Measurements from ENCODE around the gene SLC9A9. TPM values are rescaled to one million over a fixed set of nuclear protein-coding genes. Genes with fewer than 3 reads are reported as not detected.
"Not testable (repeated sequence)": the region's sequence is repeated elsewhere in the genome, so short reads cannot be mapped to it uniquely, and the experiment has no call there.

SLC9A9 gene
- total RNA-seq, 1 donor from 2014 or later = 3.0 TPM

DNA sequence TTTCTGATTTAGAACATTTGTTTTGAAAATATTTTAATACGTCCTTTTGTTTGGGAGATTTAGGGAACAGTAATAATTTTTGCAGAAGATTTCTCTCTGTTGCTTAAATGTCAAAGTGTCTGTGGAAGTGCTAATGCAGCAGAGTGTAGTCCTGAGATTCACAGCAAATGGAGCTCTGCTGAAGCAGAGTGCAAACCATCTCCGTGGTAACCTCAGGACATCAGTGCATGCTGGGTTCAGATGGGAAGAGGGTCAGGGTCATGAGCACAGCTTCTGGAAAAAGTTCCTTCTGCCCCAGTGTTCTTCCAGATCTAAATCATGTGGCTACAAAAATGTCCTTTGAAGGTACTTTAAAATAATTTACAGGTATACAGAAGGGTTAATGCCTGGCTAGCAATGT, 39.9 kb upstream of the SLC9A9 start:
- TF ChIP-seq, protein P1, sequence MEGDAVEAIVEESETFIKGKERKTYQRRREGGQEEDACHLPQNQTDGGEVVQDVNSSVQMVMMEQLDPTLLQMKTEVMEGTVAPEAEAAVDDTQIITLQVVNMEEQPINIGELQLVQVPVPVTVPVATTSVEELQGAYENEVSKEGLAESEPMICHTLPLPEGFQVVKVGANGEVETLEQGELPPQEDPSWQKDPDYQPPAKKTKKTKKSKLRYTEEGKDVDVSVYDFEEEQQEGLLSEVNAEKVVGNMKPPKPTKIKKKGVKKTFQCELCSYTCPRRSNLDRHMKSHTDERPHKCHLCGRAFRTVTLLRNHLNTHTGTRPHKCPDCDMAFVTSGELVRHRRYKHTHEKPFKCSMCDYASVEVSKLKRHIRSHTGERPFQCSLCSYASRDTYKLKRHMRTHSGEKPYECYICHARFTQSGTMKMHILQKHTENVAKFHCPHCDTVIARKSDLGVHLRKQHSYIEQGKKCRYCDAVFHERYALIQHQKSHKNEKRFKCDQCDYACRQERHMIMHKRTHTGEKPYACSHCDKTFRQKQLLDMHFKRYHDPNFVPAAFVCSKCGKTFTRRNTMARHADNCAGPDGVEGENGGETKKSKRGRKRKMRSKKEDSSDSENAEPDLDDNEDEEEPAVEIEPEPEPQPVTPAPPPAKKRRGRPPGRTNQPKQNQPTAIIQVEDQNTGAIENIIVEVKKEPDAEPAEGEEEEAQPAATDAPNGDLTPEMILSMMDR (IDR thresholded peaks at IDR 0.05; ENCODE audit: insufficient read depth, low read length, poor library complexity, severe bottlenecking) = no peak
- H3K27me3 ChIP-seq (ENCODE audit: control insufficient read depth, insufficient read depth, low read length) = peaks cover 4% of the 10 kb centered on the region
- DNase-seq (ENCODE audit: low read depth) = no peak
- no peak overlapping the region for H3K4me3 ChIP-seq (ENCODE audit: low read depth, low read length)
- H3K36me3 ChIP-seq (ENCODE audit: control insufficient read depth, insufficient read depth, low read length) = no peaks in the 10 kb centered on the region

DNA sequence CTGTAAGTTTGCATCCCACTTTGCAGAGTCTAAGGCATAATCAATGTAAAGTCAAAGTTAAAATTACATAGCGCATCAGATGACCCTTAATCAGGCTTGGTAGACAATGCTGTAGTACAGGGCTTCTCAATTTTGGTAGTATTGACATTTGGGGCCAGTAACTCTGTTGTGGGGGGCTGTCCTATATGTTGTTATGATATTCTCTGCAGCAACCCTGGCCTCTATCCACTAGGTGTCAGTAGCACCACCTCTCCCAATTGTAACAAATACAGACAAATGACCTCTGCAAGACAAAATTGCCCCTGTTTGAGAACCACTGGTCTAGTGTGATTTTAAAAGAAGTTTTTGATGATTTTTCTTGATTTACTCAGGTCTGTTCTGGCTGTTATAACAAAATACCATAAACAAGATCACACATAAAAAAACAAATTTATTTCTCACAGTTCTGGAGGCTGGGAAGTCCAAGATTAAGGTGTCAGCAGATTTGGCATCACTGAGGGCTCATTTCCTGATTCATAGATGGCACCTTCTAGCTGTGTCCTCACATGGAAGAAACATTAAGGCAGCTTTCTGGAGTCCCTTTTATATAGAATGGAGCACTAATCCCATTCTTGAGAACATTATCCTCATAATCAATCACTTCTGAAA, 37.6 kb upstream of the SLC9A9 start:
- DNase-seq (ENCODE audit: low read depth) = no peak
- TF ChIP-seq, protein P1 (IDR thresholded peaks at IDR 0.05; ENCODE audit: insufficient read depth, low read length, poor library complexity, severe bottlenecking) = peak; percentile 72
- H3K4me3 ChIP-seq (ENCODE audit: low read depth, low read length) = no peak overlapping the region
- peaks cover 4% of the 10 kb centered on the region for H3K27me3 ChIP-seq (ENCODE audit: control insufficient read depth, insufficient read depth, low read length)
- no peaks in the 10 kb centered on the region for H3K36me3 ChIP-seq (ENCODE audit: control insufficient read depth, insufficient read depth, low read length)

DNA sequence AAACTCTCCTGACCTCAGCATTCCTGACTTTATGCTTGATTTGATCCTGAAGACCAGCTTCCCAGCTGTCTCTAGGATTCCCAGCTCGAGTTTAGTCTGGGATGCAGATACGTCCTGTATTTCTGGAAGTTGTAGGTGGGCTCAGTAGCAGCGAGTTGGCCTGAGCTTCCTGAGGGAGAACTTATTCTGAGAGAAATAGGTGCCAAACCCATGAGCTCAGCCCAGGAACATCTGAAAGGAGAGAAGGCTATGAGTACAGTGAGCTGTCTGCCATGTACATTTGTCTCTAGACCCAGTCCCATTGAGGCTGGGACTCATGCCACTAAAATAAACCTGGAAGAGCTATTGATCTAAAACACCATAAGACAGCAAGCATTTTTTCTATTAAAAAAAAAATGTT, 36.6 kb upstream of the SLC9A9 start:
- TF ChIP-seq, protein P1 (IDR thresholded peaks at IDR 0.05; ENCODE audit: insufficient read depth, low read length, poor library complexity, severe bottlenecking) = no peak
- H3K4me3 ChIP-seq (ENCODE audit: low read depth, low read length) = no peak overlapping the region
- H3K27me3 ChIP-seq (ENCODE audit: control insufficient read depth, insufficient read depth, low read length) = peaks cover 4% of the 10 kb centered on the region
- no peaks in the 10 kb centered on the region for H3K36me3 ChIP-seq (ENCODE audit: control insufficient read depth, insufficient read depth, low read length)
- DNase-seq (ENCODE audit: low read depth) = no peak

GRCh38 chr3:143883151-143883550, 34.9 kb upstream of the SLC9A9 start:
- peaks cover 4% of the 10 kb centered on the region for H3K27me3 ChIP-seq (ENCODE audit: control insufficient read depth, insufficient read depth, low read length)
- H3K4me3 ChIP-seq (ENCODE audit: low read depth, low read length) = no peak overlapping the region
- no peak for DNase-seq (ENCODE audit: low read depth)
- TF ChIP-seq, protein P1 (IDR thresholded peaks at IDR 0.05; ENCODE audit: insufficient read depth, low read length, poor library complexity, severe bottlenecking) = no peak
- H3K36me3 ChIP-seq (ENCODE audit: control insufficient read depth, insufficient read depth, low read length) = no peaks in the 10 kb centered on the region

GRCh38 chr3:143881095-143881494, 32.8 kb upstream of the SLC9A9 start:
- TF ChIP-seq, protein P1 (IDR thresholded peaks at IDR 0.05; ENCODE audit: insufficient read depth, low read length, poor library complexity, severe bottlenecking) = no peak
- H3K4me3 ChIP-seq (ENCODE audit: low read depth, low read length) = no peak overlapping the region
- H3K27me3 ChIP-seq (ENCODE audit: control insufficient read depth, insufficient read depth, low read length) = peaks cover 4% of the 10 kb centered on the region
- H3K36me3 ChIP-seq (ENCODE audit: control insufficient read depth, insufficient read depth, low read length) = no peaks in the 10 kb centered on the region
- no peak for DNase-seq (ENCODE audit: low read depth)

DNA sequence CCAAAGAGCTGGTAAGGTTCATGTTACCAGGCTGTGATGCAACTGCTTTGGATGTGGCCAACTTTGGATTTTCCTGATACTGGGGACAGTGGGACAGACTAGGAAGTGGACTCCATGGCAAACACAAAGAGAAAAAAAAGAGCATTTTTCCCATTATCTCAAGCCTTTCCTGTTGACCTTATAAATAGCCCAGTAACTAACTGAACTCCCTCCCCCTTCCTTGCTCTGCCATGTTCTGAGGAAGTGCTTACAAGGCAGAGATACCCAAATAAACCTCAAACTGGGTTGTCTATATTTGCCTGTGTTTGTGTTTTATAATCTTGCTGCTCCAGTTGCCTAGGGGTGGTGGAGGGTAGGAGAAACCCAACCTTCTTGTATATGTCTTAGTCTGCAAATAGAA, 27.3 kb upstream of the SLC9A9 start:
- Histone ChIP-seq H3K4me3 (ENCODE audit: low read depth, low read length) (no peak overlapping the region), H3K36me3 (ENCODE audit: control insufficient read depth, insufficient read depth, low read length) (no peaks in the 10 kb centered on the region), H3K27me3 (ENCODE audit: control insufficient read depth, insufficient read depth, low read length) (no peaks in the 10 kb centered on the region)
- TF ChIP-seq, protein P1 (IDR thresholded peaks at IDR 0.05; ENCODE audit: insufficient read depth, low read length, poor library complexity, severe bottlenecking) = no peak
- DNase-seq (ENCODE audit: low read depth) = no peak

GRCh38 chr3:143873553-143873952, 25.3 kb upstream of the SLC9A9 start:
- DNase-seq (ENCODE audit: low read depth); H3K27me3 ChIP-seq (ENCODE audit: control insufficient read depth, insufficient read depth, low read length); H3K4me3 ChIP-seq (ENCODE audit: low read depth, low read length); H3K36me3 ChIP-seq (ENCODE audit: control insufficient read depth, insufficient read depth, low read length): not testable (repeated sequence)
